Keratinocyte (primary cell): ENCODE results near the gene AKAIN1.

Experiments
- EZH2 ChIP-seq: IDR thresholded peaks from one replicate; pipeline ENCODE4 v1.6.1; 2012; ENCODE audit warnings: inconsistent platforms, mild to moderate bottlenecking, low read length, moderate library complexity
- TF ChIP-seq, protein P1 (sequence below), 3 experiments: IDR thresholded peaks in 1 of 3; conservative IDR thresholded peaks in 1 of 3; optimal IDR thresholded peaks in 1 of 3; 2 replicates in 2 of 3; 3 replicates in 1 of 3; pipeline versions ENCODE3 to v1.5.1; 2011; ENCODE audit warnings: low read length in 3 of 3, mild to moderate bottlenecking in 3 of 3, moderate library complexity in 2 of 3, control low read depth in 1 of 3, inconsistent platforms in 1 of 3; ENCODE audit not compliant: insufficient read depth in 2 of 3; ENCODE audit errors: extremely low read depth in 1 of 3

DNA sequence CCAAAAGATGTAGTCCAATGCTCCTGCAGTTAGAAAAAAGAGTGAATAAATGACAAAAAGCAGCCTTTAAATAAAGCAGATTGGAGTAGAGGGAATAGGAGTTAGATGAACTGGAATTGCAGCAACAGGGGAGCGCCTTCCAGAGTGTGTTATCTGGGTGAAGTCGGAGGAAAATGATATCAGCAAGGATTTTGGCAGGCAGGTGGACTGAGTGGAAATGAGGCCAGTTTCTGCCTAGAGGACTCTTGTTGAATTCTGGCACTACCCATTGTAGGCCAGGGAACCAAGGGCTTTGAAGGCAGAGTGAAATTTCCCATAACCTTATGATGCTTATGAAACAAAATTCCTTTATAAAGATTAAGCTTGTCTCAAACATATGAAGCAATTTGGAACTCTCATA, 59.8 kb downstream of the AKAIN1 start:
- TF ChIP-seq, protein P1, sequence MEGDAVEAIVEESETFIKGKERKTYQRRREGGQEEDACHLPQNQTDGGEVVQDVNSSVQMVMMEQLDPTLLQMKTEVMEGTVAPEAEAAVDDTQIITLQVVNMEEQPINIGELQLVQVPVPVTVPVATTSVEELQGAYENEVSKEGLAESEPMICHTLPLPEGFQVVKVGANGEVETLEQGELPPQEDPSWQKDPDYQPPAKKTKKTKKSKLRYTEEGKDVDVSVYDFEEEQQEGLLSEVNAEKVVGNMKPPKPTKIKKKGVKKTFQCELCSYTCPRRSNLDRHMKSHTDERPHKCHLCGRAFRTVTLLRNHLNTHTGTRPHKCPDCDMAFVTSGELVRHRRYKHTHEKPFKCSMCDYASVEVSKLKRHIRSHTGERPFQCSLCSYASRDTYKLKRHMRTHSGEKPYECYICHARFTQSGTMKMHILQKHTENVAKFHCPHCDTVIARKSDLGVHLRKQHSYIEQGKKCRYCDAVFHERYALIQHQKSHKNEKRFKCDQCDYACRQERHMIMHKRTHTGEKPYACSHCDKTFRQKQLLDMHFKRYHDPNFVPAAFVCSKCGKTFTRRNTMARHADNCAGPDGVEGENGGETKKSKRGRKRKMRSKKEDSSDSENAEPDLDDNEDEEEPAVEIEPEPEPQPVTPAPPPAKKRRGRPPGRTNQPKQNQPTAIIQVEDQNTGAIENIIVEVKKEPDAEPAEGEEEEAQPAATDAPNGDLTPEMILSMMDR (optimal IDR thresholded peaks at IDR 0.05 in 1 of 3, IDR thresholded peaks at IDR 0.05 in 1 of 3, conservative IDR thresholded peaks at IDR 0.05 in 1 of 3; ENCODE audit: extremely low read depth in 1 of 3, insufficient read depth in 2 of 3, low read length in 3 of 3), result no peak
- TF ChIP-seq EZH2, result no peak
